HG02970 (cell line): ENCODE measurements around the gene FOCAD.

Experiments
- ATAC-seq: cut with Tn5 transposase; IDR thresholded peaks from one replicate; pipeline ENCODE4 v1.9.1; 2021; ENCODE audit warnings: mild to moderate bottlenecking, moderate library complexity, moderate number of reproducible peaks; ENCODE audit not compliant: unreplicated experiment, low FRiP score

The FOCAD gene

GRCh38 chr9:20853866-20854265 lies 169.8 kb downstream of the FOCAD start:
- ATAC-seq, result no peak

GRCh38 chr9:20854444-20854843 lies 170.4 kb downstream of the FOCAD start:
- ATAC-seq, result no peak

- no peak for ATAC-seq
Observed at GRCh38 chr9:20863945-20864344, 179.9 kb downstream of the FOCAD start.

GRCh38 chr9:20865347-20865746 lies 181.3 kb downstream of the FOCAD start:
- no peak for ATAC-seq

GRCh38 chr9:20870115-20870514 lies 186.1 kb downstream of the FOCAD start:
- ATAC-seq, result no peak

- no peak for ATAC-seq
Observed at GRCh38 chr9:20872340-20872977, 188.4 kb downstream of the FOCAD start.

- no peak for ATAC-seq
Observed at GRCh38 chr9:20873240-20873865, 189.3 kb downstream of the FOCAD start.

GRCh38 chr9:20880271-20880670 lies 196.2 kb downstream of the FOCAD start:
- ATAC-seq, result no peak

- no peak for ATAC-seq
Observed at GRCh38 chr9:20880675-20881074, 196.6 kb downstream of the FOCAD start.

GRCh38 chr9:20884985-20885593 lies 201.0 kb downstream of the FOCAD start:
- no peak for ATAC-seq

- ATAC-seq, result no peak
Observed at GRCh38 chr9:20898885-20899554, 215.0 kb downstream of the FOCAD start.

GRCh38 chr9:20903212-20903611 lies 219.2 kb downstream of the FOCAD start:
- no peak for ATAC-seq

- ATAC-seq, result no peak
Observed at GRCh38 chr9:20904995-20905394, 220.9 kb downstream of the FOCAD start.

- ATAC-seq, result no peak
Observed at GRCh38 chr9:20906326-20906725, 222.3 kb downstream of the FOCAD start.

GRCh38 chr9:20908461-20908860 lies 224.4 kb downstream of the FOCAD start:
- ATAC-seq, result no peak

- no peak for ATAC-seq
Observed at GRCh38 chr9:20914556-20914955, 230.5 kb downstream of the FOCAD start.

GRCh38 chr9:20921362-20921761 lies 237.3 kb downstream of the FOCAD start:
- ATAC-seq, result no peak

- no peak for ATAC-seq
Observed at GRCh38 chr9:20925256-20926045, 241.4 kb downstream of the FOCAD start.

GRCh38 chr9:20929276-20929675 lies 245.2 kb downstream of the FOCAD start:
- no peak for ATAC-seq

- ATAC-seq, result no peak
Observed at GRCh38 chr9:20930836-20931235, 246.8 kb downstream of the FOCAD start.
